Peyer's patch (tissue), 4 donors: ENCODE results near the gene SRP54. TPM values are rescaled to one million over a fixed set of nuclear protein-coding genes. Genes with fewer than 3 reads are reported as not detected.

Experiments
- DNase-seq, 3 donors: peaks; one replicate each; pipeline ENCODE4 v3.0.0-alpha.2; 2017 to 2019
- H3K27ac ChIP-seq, 4 donors: fragments of 200-600 bp; sonication (generic); one replicate each; pipeline ENCODE4 v1.5.1; 2016 to 2019
- H3K27me3 ChIP-seq, 2 donors: fragments of 200-600 bp; sonication (generic); one replicate each; pipeline ENCODE4 v1.5.1; 2019
- H3K36me3 ChIP-seq, 3 donors: fragments of 200-600 bp; sonication (generic); one replicate each; pipeline ENCODE4 v1.5.1; 2016 to 2019
- H3K4me1 ChIP-seq, 4 donors: fragments of 200-600 bp; sonication (generic); one replicate each; pipeline ENCODE4 v1.5.1; 2016 to 2019
- H3K4me3 ChIP-seq, 4 donors: fragments of 200-600 bp; sonication (generic); 1 replicate in 3 of 4; 2 replicates in 1 of 4; pipeline ENCODE4 v1.5.1; 2016 to 2019; ENCODE audit warnings: mild to moderate bottlenecking in 1 of 4
- H3K9me3 ChIP-seq, 4 donors: fragments of 200-600 bp; sonication (generic); one replicate each; pipeline ENCODE4 v1.5.1; 2016 to 2019; ENCODE audit warnings: mild to moderate bottlenecking in 1 of 4
- POLR2A ChIP-seq, 2 donors: fragments of 450-650 bp; IDR thresholded peaks; one replicate each; pipeline ENCODE4 v1.5.1; 2017; ENCODE audit warnings: antibody characterized with exemption in 2 of 2, mild to moderate bottlenecking in 2 of 2, moderate library complexity in 2 of 2
- total RNA-seq, 4 donors: library from RNA; depleted of rRNA; stranded (reverse); fragments of >200 nt; gene quantifications; one replicate each; pipeline ENCODE4 v1.1.0, GENCODE V29; 2016
- TF ChIP-seq, protein P1 (sequence below), 6 experiments: fragments of 450-650 bp in 4 of 6; fragments of 200-600 bp in 2 of 6; sonication (generic) in 1 of 6; IDR thresholded peaks; one replicate each; pipeline ENCODE4 v1.5.1; 2017 to 2019; ENCODE audit warnings: antibody characterized with exemption in 6 of 6, mild to moderate bottlenecking in 3 of 6, moderate library complexity in 1 of 6

Gene SRP54
- total RNA-seq, 4 donors from 2014 or later: 52.0 to 63.1 (median 53.2) TPM

DNA sequence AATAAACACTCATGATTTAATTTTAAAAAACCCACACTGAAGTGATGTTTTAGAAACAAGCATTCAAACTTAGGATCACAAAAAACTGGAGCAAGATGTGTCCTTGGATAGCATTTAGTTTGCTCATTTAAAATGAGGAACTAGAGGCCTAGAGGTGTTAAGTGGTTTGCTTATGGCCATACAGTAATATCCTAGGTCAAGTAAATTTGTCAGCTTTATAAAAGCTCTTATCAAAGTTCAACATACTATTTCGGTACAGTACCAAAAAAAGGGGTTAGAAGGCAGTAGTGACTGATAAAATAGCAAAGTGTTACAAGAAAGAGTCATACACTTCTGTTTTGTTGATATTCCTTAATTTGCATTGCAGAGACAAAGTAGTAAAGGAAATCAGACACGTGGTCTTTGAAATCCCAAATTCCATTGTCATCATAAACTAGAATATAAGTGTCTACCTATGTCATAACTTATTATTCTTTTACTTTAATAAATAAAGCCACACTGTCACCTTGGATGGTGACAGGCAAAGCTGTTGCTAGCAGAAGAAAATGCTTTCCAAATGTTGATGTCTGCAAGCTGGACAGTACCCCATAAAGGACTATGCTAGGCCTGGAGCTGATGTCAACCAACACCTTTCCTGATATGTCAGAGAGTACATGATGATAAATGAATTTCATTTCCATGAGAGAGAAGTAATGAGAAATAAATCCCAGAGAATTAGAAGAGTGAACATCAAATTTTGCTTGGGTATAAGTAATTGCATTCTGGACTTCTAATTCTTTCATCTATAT, 17.6 kb upstream of the SRP54 start:
- no peak for DNase-seq
- no peak overlapping the region for H3K27ac ChIP-seq
- TF ChIP-seq POLR2A (IDR thresholded peaks at IDR 0.05): no peak
- TF ChIP-seq, protein P1, sequence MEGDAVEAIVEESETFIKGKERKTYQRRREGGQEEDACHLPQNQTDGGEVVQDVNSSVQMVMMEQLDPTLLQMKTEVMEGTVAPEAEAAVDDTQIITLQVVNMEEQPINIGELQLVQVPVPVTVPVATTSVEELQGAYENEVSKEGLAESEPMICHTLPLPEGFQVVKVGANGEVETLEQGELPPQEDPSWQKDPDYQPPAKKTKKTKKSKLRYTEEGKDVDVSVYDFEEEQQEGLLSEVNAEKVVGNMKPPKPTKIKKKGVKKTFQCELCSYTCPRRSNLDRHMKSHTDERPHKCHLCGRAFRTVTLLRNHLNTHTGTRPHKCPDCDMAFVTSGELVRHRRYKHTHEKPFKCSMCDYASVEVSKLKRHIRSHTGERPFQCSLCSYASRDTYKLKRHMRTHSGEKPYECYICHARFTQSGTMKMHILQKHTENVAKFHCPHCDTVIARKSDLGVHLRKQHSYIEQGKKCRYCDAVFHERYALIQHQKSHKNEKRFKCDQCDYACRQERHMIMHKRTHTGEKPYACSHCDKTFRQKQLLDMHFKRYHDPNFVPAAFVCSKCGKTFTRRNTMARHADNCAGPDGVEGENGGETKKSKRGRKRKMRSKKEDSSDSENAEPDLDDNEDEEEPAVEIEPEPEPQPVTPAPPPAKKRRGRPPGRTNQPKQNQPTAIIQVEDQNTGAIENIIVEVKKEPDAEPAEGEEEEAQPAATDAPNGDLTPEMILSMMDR (IDR thresholded peaks at IDR 0.05): no peak
- H3K4me3 ChIP-seq: no peak overlapping the region
- H3K36me3 ChIP-seq: peaks cover 0 to 18% (median 0%) of the 10 kb centered on the region in 3 donors
- H3K27me3 ChIP-seq: no peaks in the 10 kb centered on the region
- H3K4me1 ChIP-seq: no peaks in the 10 kb centered on the region
- no peaks in the 10 kb centered on the region for H3K9me3 ChIP-seq

DNA sequence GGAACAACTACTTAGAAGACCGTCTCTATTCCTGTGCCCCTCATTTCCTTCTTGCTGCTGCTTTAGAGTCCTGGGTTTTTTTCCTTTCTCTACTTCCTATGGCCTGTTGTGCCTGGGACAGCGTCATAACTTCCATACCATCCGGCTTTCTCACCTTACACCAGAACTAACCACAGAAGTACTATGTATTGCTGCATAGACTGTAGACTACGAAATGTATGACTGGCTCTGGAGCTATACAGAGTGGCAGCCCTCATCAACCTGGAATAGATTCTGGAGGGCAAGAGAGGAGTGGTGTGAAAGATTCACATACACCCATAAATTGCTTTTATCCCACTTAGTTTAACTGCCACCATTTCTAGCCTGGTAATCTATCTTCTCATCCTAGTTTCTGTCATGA, 16.9 kb upstream of the SRP54 start:
- DNase-seq: no peak
- Histone ChIP-seq H3K4me3 (no peak overlapping the region), H3K27me3 (no peaks in the 10 kb centered on the region), H3K9me3 (no peaks in the 10 kb centered on the region), H3K36me3 (peaks cover 0 to 18% (median 0%) of the 10 kb centered on the region in 3 donors), H3K4me1 (no peaks in the 10 kb centered on the region), H3K27ac (no peak overlapping the region)
- TF ChIP-seq, protein P1 (IDR thresholded peaks at IDR 0.05): no peak
- no peak for TF ChIP-seq POLR2A (IDR thresholded peaks at IDR 0.05)

DNA sequence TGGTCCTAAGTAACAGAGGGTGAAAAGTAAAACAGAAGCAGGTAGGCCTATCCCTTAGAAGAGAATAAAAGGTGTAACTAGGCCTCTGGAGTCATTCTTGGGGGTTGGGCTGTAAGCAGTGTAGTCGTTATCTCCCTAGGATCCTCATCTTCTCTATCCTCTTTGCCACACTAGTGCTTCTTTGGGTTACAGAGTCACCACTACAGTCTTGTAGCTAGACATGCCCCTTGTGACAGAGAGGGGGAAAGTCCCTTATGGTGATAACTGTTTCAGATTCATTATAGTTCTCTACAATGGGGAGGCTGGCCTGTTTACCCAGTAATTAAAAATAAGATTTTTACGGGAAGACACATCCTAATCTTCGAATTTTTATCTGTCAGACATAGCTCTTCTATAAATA, 16.4 kb upstream of the SRP54 start:
- no peak for DNase-seq
- peaks cover 0 to 18% (median 0%) of the 10 kb centered on the region in 3 donors for H3K36me3 ChIP-seq
- no peaks in the 10 kb centered on the region for H3K27me3 ChIP-seq
- no peak for TF ChIP-seq POLR2A (IDR thresholded peaks at IDR 0.05)
- TF ChIP-seq, protein P1 (IDR thresholded peaks at IDR 0.05): no peak
- no peak overlapping the region for H3K4me3 ChIP-seq
- no peaks in the 10 kb centered on the region for H3K9me3 ChIP-seq
- H3K27ac ChIP-seq: no peak overlapping the region
- no peaks in the 10 kb centered on the region for H3K4me1 ChIP-seq

DNA sequence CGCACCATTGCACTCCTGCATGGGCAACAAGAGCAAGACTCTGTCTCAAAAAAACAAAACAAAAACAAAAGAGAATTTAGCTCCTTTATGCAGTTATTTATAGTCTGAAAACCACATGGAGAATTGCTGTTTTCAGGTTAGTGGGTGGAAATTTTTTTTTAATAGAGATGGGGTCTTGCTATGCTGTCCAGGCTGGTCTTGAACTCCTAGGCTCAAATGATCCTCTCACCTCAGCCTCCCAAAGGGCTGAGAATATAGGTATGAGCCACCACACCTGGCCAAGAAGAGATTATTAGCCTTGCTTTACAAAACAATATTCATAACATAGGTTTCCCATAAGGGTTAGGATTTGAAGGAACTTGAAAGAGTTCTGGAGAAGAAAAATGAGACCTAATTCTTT, 12.1 kb upstream of the SRP54 start:
- Histone ChIP-seq H3K4me3 (no peak overlapping the region), H3K27ac (no peak overlapping the region), H3K27me3 (no peaks in the 10 kb centered on the region), H3K4me1 (no peaks in the 10 kb centered on the region), H3K9me3 (no peaks in the 10 kb centered on the region), H3K36me3 (peaks cover 0 to 13% (median 0%) of the 10 kb centered on the region in 3 donors)
- no peak for DNase-seq
- TF ChIP-seq, protein P1 (IDR thresholded peaks at IDR 0.05): no peak
- no peak for TF ChIP-seq POLR2A (IDR thresholded peaks at IDR 0.05)

DNA sequence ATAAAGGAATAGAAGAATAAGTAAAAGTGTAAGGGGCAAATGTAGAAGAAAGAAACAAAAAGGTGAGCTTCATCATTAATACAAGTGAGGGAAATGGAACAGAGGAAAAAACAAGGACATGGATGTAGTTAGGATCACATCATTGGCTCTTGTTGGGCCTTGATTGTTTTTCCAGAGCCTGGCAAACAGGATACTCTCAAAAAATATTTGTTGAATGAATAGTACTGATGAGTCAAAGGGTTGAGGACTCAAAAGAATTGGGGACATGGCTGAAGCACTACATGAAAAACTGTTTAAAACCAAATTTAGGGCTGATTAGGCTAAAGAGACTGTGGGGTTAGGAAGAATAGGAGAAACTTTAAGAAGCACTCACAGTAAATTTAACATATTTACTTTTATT, 11.4 kb upstream of the SRP54 start:
- H3K4me3 ChIP-seq: no peak overlapping the region
- H3K27ac ChIP-seq: no peak overlapping the region
- H3K4me1 ChIP-seq: no peaks in the 10 kb centered on the region
- peaks cover 0 to 6% (median 0%) of the 10 kb centered on the region in 3 donors for H3K36me3 ChIP-seq
- no peak for DNase-seq
- H3K27me3 ChIP-seq: no peaks in the 10 kb centered on the region
- TF ChIP-seq, protein P1 (IDR thresholded peaks at IDR 0.05): no peak
- no peak for TF ChIP-seq POLR2A (IDR thresholded peaks at IDR 0.05)
- H3K9me3 ChIP-seq: no peaks in the 10 kb centered on the region
